ENCODE measurements around the gene NEDD4L. TPM values are rescaled to one million over a fixed set of nuclear protein-coding genes. Genes with fewer than 3 reads are reported as not detected.
A peak's percentile ranks its signal among the peaks of the same experiment; 100 is the strongest.

NEDD4L gene
- total RNA-seq, 1 donor from 2014 or later, result 41.1 TPM

GRCh38 chr18:58382446-58382845 is 338.4 kb downstream of the NEDD4L start:
- Mint-ChIP-seq H3K27ac (ENCODE audit: unreplicated experiment) (no peak overlapping the region), H3K36me3 (ENCODE audit: unreplicated experiment) (peaks cover 22% of the 10 kb centered on the region), H3K27me3 (ENCODE audit: unreplicated experiment) (no peaks in the 10 kb centered on the region), H3K9me3 (ENCODE audit: unreplicated experiment) (no peaks in the 10 kb centered on the region), H3K4me3 (ENCODE audit: unreplicated experiment) (no peak overlapping the region), H3K4me1 (ENCODE audit: unreplicated experiment) (no peaks in the 10 kb centered on the region)
- TF ChIP-seq CTCF (IDR thresholded peaks at IDR 0.05), result no peak
- DNase-seq (ENCODE audit: extremely low spot score, unreplicated experiment), result no peak

GRCh38 chr18:58385472-58385871 is 341.4 kb downstream of the NEDD4L start:
- no peaks in the 10 kb centered on the region for H3K27me3 Mint-ChIP-seq (ENCODE audit: unreplicated experiment)
- DNase-seq (ENCODE audit: extremely low spot score, unreplicated experiment), result peak; percentile 79
- H3K4me1 Mint-ChIP-seq (ENCODE audit: unreplicated experiment), result no peaks in the 10 kb centered on the region
- H3K9me3 Mint-ChIP-seq (ENCODE audit: unreplicated experiment), result no peaks in the 10 kb centered on the region
- peaks cover 32% of the 10 kb centered on the region for H3K36me3 Mint-ChIP-seq (ENCODE audit: unreplicated experiment)
- no peak overlapping the region for H3K27ac Mint-ChIP-seq (ENCODE audit: unreplicated experiment)
- no peak overlapping the region for H3K4me3 Mint-ChIP-seq (ENCODE audit: unreplicated experiment)
- no peak for TF ChIP-seq CTCF (IDR thresholded peaks at IDR 0.05)

GRCh38 chr18:58386780-58387179 is 342.8 kb downstream of the NEDD4L start:
- Mint-ChIP-seq H3K27ac (ENCODE audit: unreplicated experiment) (no peak overlapping the region), H3K4me1 (ENCODE audit: unreplicated experiment) (peaks cover 5% of the 10 kb centered on the region), H3K4me3 (ENCODE audit: unreplicated experiment) (no peak overlapping the region), H3K9me3 (ENCODE audit: unreplicated experiment) (no peaks in the 10 kb centered on the region), H3K27me3 (ENCODE audit: unreplicated experiment) (no peaks in the 10 kb centered on the region), H3K36me3 (ENCODE audit: unreplicated experiment) (peaks cover 35% of the 10 kb centered on the region)
- peak; percentile 70 for DNase-seq (ENCODE audit: extremely low spot score, unreplicated experiment)
- TF ChIP-seq CTCF (IDR thresholded peaks at IDR 0.05), result no peak

- H3K4me3 Mint-ChIP-seq (ENCODE audit: unreplicated experiment), result no peak overlapping the region
- no peak for TF ChIP-seq CTCF (IDR thresholded peaks at IDR 0.05)
- peaks cover 5% of the 10 kb centered on the region for H3K4me1 Mint-ChIP-seq (ENCODE audit: unreplicated experiment)
- no peaks in the 10 kb centered on the region for H3K27me3 Mint-ChIP-seq (ENCODE audit: unreplicated experiment)
- peaks cover 36% of the 10 kb centered on the region for H3K36me3 Mint-ChIP-seq (ENCODE audit: unreplicated experiment)
- no peak overlapping the region for H3K27ac Mint-ChIP-seq (ENCODE audit: unreplicated experiment)
- DNase-seq (ENCODE audit: extremely low spot score, unreplicated experiment), result peak; percentile 60
- H3K9me3 Mint-ChIP-seq (ENCODE audit: unreplicated experiment), result no peaks in the 10 kb centered on the region
These were observed 343.7 kb downstream of the NEDD4L start for GRCh38 chr18:58387716-58388115.

GRCh38 chr18:58388736-58389135 is 344.7 kb downstream of the NEDD4L start:
- Mint-ChIP-seq H3K27me3 (ENCODE audit: unreplicated experiment) (no peaks in the 10 kb centered on the region), H3K27ac (ENCODE audit: unreplicated experiment) (no peak overlapping the region), H3K4me1 (ENCODE audit: unreplicated experiment) (peaks cover 5% of the 10 kb centered on the region), H3K4me3 (ENCODE audit: unreplicated experiment) (no peak overlapping the region), H3K9me3 (ENCODE audit: unreplicated experiment) (no peaks in the 10 kb centered on the region), H3K36me3 (ENCODE audit: unreplicated experiment) (peaks cover 35% of the 10 kb centered on the region)
- TF ChIP-seq CTCF (IDR thresholded peaks at IDR 0.05), result no peak
- no peak for DNase-seq (ENCODE audit: extremely low spot score, unreplicated experiment)
